Trophoblast cell (in vitro differentiated cells and primary cell): ENCODE measurements around the gene RGCC.
"Not testable (repeated sequence)": the region's sequence is repeated elsewhere in the genome, so short reads cannot be mapped to it uniquely, and the experiment has no call there.

ENCODE experiments used
- DNase-seq, 2 donors: peaks; one replicate each; pipeline ENCODE4 v3.0.0-alpha.2; 2016
- H2AFZ ChIP-seq: 2 replicates; pipeline ENCODE4 v1.6.1; 2013; ENCODE audit warnings: low read length, moderate library complexity, mild to moderate bottlenecking; ENCODE audit not compliant: insufficient read depth, poor library complexity
- H2AK5ac ChIP-seq: 2 replicates; pipeline ENCODE4 v1.6.1; 2013; ENCODE audit warnings: mild to moderate bottlenecking, low read length
- H2BK120ac ChIP-seq: 2 replicates; pipeline ENCODE4 v1.6.1; 2013; ENCODE audit warnings: low read length, mild to moderate bottlenecking, moderate library complexity; ENCODE audit not compliant: insufficient read depth, poor library complexity
- H2BK12ac ChIP-seq: 2 replicates; pipeline ENCODE4 v1.6.1; 2013; ENCODE audit warnings: mild to moderate bottlenecking, low read length, moderate library complexity
- H2BK5ac ChIP-seq: 2 replicates; pipeline ENCODE4 v1.6.1; 2013; ENCODE audit warnings: low read length, low read depth, moderate library complexity, mild to moderate bottlenecking; ENCODE audit not compliant: poor library complexity
- H3K14ac ChIP-seq: 2 replicates; pipeline ENCODE4 v1.6.1; 2013; ENCODE audit warnings: mild to moderate bottlenecking, low read length
- H3K18ac ChIP-seq: 2 replicates; pipeline ENCODE4 v1.6.1; 2013; ENCODE audit warnings: mild to moderate bottlenecking, low read length
- H3K23ac ChIP-seq: 2 replicates; pipeline ENCODE4 v1.6.1; 2013; ENCODE audit warnings: low read length
- H3K27ac ChIP-seq: 2 replicates; pipeline ENCODE4 v1.5.1; 2013; ENCODE audit warnings: low read depth, mild to moderate bottlenecking, inconsistent platforms, low read length, moderate library complexity
- H3K27me3 ChIP-seq: 2 replicates; pipeline ENCODE4 v1.6.1; 2013; ENCODE audit warnings: inconsistent platforms, mild to moderate bottlenecking, low read length, moderate library complexity; ENCODE audit not compliant: insufficient read depth
- H3K36me3 ChIP-seq, 2 experiments: 1 replicate in 1 of 2; 2 replicates in 1 of 2; pipeline ENCODE4 v1.6.1; 2013; ENCODE audit warnings: low read length in 2 of 2, mild to moderate bottlenecking in 2 of 2, moderate library complexity in 1 of 2; ENCODE audit not compliant: insufficient read depth in 2 of 2, control insufficient read depth in 1 of 2
- H3K4ac ChIP-seq: 2 replicates; pipeline ENCODE4 v1.6.1; 2013; ENCODE audit warnings: low read depth, mild to moderate bottlenecking, low read length, moderate library complexity
- H3K4me1 ChIP-seq, 2 experiments: 1 replicate in 1 of 2; 2 replicates in 1 of 2; pipeline ENCODE4 v1.6.1; 2013; ENCODE audit warnings: low read length in 2 of 2, mild to moderate bottlenecking in 2 of 2, moderate library complexity in 1 of 2; ENCODE audit not compliant: insufficient read depth in 2 of 2, control insufficient read depth in 1 of 2
- H3K4me2 ChIP-seq: 2 replicates; pipeline ENCODE4 v1.6.1; 2013; ENCODE audit warnings: inconsistent platforms, mild to moderate bottlenecking, low read length, moderate library complexity
- H3K4me3 ChIP-seq: 2 replicates; pipeline ENCODE4 v1.5.1; 2013; ENCODE audit warnings: mild to moderate bottlenecking, low read depth, low read length, inconsistent platforms
- H3K79me1 ChIP-seq: one replicate; pipeline ENCODE4 v1.6.1; 2013; ENCODE audit warnings: low read length
- H3K79me2 ChIP-seq: 2 replicates; pipeline ENCODE4 v1.6.1; 2013; ENCODE audit warnings: low read length, mild to moderate bottlenecking; ENCODE audit not compliant: control insufficient read depth, insufficient read depth, poor library complexity
- H3K9ac ChIP-seq: 2 replicates; pipeline ENCODE4 v1.6.1; 2013; ENCODE audit warnings: mild to moderate bottlenecking, low read length
- H3K9me3 ChIP-seq: 2 replicates; pipeline ENCODE4 v1.6.1; 2013; ENCODE audit warnings: low read depth, mild to moderate bottlenecking, control low read depth, inconsistent platforms, low read length; ENCODE audit not compliant: insufficient read depth
- H4K12ac ChIP-seq: 2 replicates; pipeline ENCODE4 v1.6.1; 2013; ENCODE audit warnings: low read depth, mild to moderate bottlenecking, low read length, moderate library complexity
- H4K8ac ChIP-seq: 2 replicates; pipeline ENCODE4 v1.6.1; 2013; ENCODE audit warnings: low read depth, mild to moderate bottlenecking, low read length, moderate library complexity
- H4K91ac ChIP-seq: one replicate; pipeline ENCODE4 v1.6.1; 2013; ENCODE audit warnings: low read depth, mild to moderate bottlenecking, low read length, moderate library complexity
- WGBS: extraction: QIAGEN DNeasy Blood & Tissue Kit; methylation state at CpG from one replicate; pipeline ENCODE4 v1.1.7; 2013; ENCODE audit warnings: missing lambda C conversion rate; ENCODE audit not compliant: insufficient read length, insufficient coverage; ENCODE audit errors: extremely low coverage; 5-methylcytosine and 5-hydroxymethylcytosine counted together

RGCC gene

DNA sequence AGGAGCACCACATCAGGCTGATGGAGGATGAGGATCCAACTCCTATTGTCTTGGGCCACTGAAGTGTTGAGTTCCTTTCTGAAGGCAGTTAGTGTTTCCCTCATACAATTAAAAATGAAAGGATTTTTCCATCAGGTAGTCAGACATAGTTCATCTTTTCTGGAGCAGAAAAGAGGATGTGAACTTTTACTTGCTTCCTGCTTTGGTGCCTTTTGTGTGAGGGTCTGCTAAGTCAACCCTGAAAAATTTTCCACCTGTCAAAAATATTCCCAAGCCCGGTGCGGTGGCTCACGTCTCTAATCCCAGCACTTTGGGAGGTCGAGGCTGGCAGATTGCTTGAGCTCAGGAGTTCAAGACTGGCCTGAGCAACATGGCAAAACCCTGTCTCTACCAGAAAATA is 43.9 kb downstream of the RGCC start:
- Histone ChIP-seq H3K23ac (no peak overlapping the region), H3K27ac (no peak overlapping the region), H2BK5ac (no peak overlapping the region), H2BK120ac (no peak overlapping the region), H4K91ac (no peak overlapping the region), H3K36me3 (no peaks in the 10 kb centered on the region), H3K79me2 (no peaks in the 10 kb centered on the region), H3K4me1 (peaks cover 5 to 6% of the 10 kb centered on the region in 2 experiments), H3K4me2 (no peak overlapping the region), H3K4me3 (no peak overlapping the region), H3K14ac (no peak overlapping the region), H3K4ac (no peak overlapping the region), H4K8ac (no peak overlapping the region), H2AFZ (no peak overlapping the region), H3K18ac (no peak overlapping the region), H3K9me3 (no peaks in the 10 kb centered on the region), H2BK12ac (no peak overlapping the region), H2AK5ac (no peak overlapping the region), H3K9ac (no peak overlapping the region), H3K79me1 (no peaks in the 10 kb centered on the region), H4K12ac (no peak overlapping the region), H3K27me3 (peaks cover 3% of the 10 kb centered on the region)
- WGBS: no CpG with 5 or more reads among the region's 4 CpGs
- no peak for DNase-seq

DNA sequence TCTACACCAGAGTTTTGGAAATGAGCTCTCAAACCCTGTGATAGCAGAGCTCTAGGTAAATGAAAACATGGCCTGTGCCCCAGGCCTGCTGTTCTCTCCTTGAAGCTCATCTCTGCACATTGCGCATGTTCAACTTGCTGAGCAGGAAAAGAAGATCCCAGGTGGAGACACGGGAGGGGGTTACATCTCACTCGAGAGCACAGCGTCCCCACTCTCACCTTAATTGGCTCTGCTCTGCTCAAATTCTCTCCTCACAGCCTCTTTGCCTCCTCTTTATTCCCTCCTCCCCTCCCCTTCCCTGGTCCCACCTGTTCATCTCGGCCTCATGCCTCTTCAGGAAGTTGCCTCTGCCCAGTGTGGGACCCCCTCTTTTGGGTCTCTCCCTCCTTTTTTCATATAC is 44.7 kb downstream of the RGCC start:
- Histone ChIP-seq H3K4ac (no peak overlapping the region), H3K79me2 (no peaks in the 10 kb centered on the region), H3K36me3 (no peaks in the 10 kb centered on the region), H3K4me1 (no peaks in the 10 kb centered on the region), H2BK120ac (no peak overlapping the region), H4K12ac (no peak overlapping the region), H3K79me1 (no peaks in the 10 kb centered on the region), H3K18ac (no peak overlapping the region), H2BK5ac (no peak overlapping the region), H3K27me3 (peaks cover 3% of the 10 kb centered on the region), H3K9ac (no peak overlapping the region), H2AFZ (no peak overlapping the region), H4K91ac (no peak overlapping the region), H3K4me2 (no peak overlapping the region), H3K14ac (no peak overlapping the region), H3K23ac (no peak overlapping the region), H3K4me3 (no peak overlapping the region), H4K8ac (no peak overlapping the region), H3K9me3 (no peaks in the 10 kb centered on the region), H3K27ac (no peak overlapping the region), H2BK12ac (no peak overlapping the region), H2AK5ac (no peak overlapping the region)
- WGBS: no CpG with 5 or more reads among the region's 5 CpGs
- no peak for DNase-seq

DNA sequence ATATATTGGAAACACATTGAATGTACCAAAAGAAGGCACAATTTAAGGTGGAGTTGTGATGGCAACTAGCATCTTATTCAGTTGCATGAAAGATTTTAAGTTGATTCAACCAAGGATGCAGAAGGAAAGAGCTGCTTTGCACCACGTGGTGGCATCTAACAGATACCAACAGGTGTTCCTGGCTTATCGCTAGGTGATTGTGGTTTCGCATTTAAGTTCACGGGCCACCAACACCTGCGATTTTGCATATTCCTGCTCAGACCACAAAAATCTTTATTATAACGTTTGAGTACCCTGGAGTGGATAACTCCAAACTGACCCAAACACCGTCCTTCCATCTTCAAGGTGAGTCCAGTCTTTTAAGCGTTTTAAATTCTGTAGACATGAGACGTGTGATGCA is 45.3 kb downstream of the RGCC start:
- Histone ChIP-seq H3K4me2 (no peak overlapping the region), H4K91ac (no peak overlapping the region), H3K4me1 (no peaks in the 10 kb centered on the region), H3K4ac (no peak overlapping the region), H3K9me3 (no peaks in the 10 kb centered on the region), H3K23ac (no peak overlapping the region), H3K79me1 (no peaks in the 10 kb centered on the region), H2AK5ac (no peak overlapping the region), H3K27me3 (peaks cover 3% of the 10 kb centered on the region), H3K4me3 (no peak overlapping the region), H2AFZ (no peak overlapping the region), H2BK5ac (no peak overlapping the region), H2BK12ac (no peak overlapping the region), H2BK120ac (no peak overlapping the region), H3K79me2 (no peaks in the 10 kb centered on the region), H4K12ac (no peak overlapping the region), H3K27ac (no peak overlapping the region), H3K18ac (no peak overlapping the region), H4K8ac (no peak overlapping the region), H3K9ac (no peak overlapping the region), H3K14ac (no peak overlapping the region), H3K36me3 (no peaks in the 10 kb centered on the region)
- no peak for DNase-seq
- no CpG with 5 or more reads among the region's 9 CpGs for WGBS

DNA sequence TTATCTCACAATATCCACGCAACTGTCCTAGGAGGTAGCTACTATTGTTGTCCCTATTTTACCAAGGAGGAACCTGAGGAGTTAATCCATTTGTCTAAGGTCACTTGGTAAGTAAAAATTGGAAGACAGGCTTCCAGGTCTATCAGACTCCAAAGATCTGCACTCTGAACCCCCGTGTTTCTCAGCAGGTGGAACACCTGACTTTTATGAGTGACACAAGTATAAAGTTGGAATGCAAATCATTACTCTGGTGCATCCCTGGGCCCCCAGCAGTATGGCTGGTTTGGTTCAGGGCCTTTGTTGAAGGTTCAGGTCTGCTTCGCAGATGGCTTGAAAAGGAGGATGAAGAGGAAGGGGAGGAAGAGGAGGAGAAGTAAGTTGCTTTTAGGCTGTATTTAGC is 46.0 kb downstream of the RGCC start:
- WGBS: no CpG with 5 or more reads among the region's 3 CpGs
- no peak overlapping the region for H3K27ac ChIP-seq
- H3K79me1 ChIP-seq: no peaks in the 10 kb centered on the region
- no peak overlapping the region for H3K4me2 ChIP-seq
- no peak overlapping the region for H3K18ac ChIP-seq
- no peaks in the 10 kb centered on the region for H3K79me2 ChIP-seq
- DNase-seq: no peak
- no peaks in the 10 kb centered on the region for H3K9me3 ChIP-seq
- H3K4ac ChIP-seq: no peak overlapping the region
- H3K9ac ChIP-seq: no peak overlapping the region
- no peak overlapping the region for H2BK5ac ChIP-seq
- peaks cover 3% of the 10 kb centered on the region for H3K27me3 ChIP-seq
- H4K8ac ChIP-seq: no peak overlapping the region
- no peak overlapping the region for H2BK12ac ChIP-seq
- no peak overlapping the region for H3K23ac ChIP-seq
- no peak overlapping the region for H4K12ac ChIP-seq
- no peaks in the 10 kb centered on the region for H3K4me1 ChIP-seq
- H3K36me3 ChIP-seq: no peaks in the 10 kb centered on the region
- H2AK5ac ChIP-seq: no peak overlapping the region
- H2AFZ ChIP-seq: no peak overlapping the region
- H2BK120ac ChIP-seq: no peak overlapping the region
- no peak overlapping the region for H3K14ac ChIP-seq
- no peak overlapping the region for H3K4me3 ChIP-seq
- no peak overlapping the region for H4K91ac ChIP-seq

DNA sequence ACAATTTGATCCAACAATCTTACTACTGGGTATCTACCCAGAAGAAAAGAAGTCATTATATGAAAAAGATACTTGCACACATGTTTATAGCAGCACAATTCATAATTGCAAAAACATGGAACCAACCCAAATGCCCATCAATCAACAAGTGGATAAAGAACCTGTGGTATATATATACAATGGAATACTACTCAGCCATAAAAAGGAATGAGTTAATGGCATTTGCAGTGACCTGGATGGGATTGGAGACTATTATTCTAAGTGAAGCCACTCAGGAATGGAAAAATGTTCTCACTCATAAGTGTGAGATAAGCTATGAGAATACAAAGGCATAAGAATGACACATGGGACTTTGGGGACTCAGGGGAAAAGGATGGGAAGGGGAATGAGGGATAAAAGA is 47.3 kb downstream of the RGCC start:
- not testable (repeated sequence) for H3K36me3 ChIP-seq, H2AFZ ChIP-seq, H4K91ac ChIP-seq, H3K4me3 ChIP-seq, DNase-seq, H3K27me3 ChIP-seq, H3K27ac ChIP-seq, H3K18ac ChIP-seq, H3K4me2 ChIP-seq, H3K4me1 ChIP-seq, H2AK5ac ChIP-seq, H2BK5ac ChIP-seq, H3K9me3 ChIP-seq, H3K9ac ChIP-seq, H3K79me2 ChIP-seq, H3K14ac ChIP-seq, H3K79me1 ChIP-seq, H2BK12ac ChIP-seq, H4K12ac ChIP-seq, H4K8ac ChIP-seq, H3K23ac ChIP-seq, H3K4ac ChIP-seq, H2BK120ac ChIP-seq
